Urinary bladder (tissue), 4 donors: Measurements from ENCODE around the gene MORC4. TPM values are rescaled to one million over a fixed set of nuclear protein-coding genes. Genes with fewer than 3 reads are reported as not detected.

Experiments
- DNase-seq: peaks from one replicate; pipeline ENCODE4 v3.0.0-alpha.2; 2015; ENCODE audit errors: extremely low spot score
- H3K27ac ChIP-seq: one replicate; pipeline ENCODE4 v1.5.1; 2013; ENCODE audit warnings: low read depth, mild to moderate bottlenecking, moderate library complexity
- H3K36me3 ChIP-seq: one replicate; pipeline ENCODE4 v1.6.1; 2013; ENCODE audit warnings: mild to moderate bottlenecking, moderate library complexity; ENCODE audit not compliant: insufficient read depth
- H3K4me1 ChIP-seq: one replicate; pipeline ENCODE4 v1.6.1; 2013; ENCODE audit warnings: mild to moderate bottlenecking, moderate library complexity; ENCODE audit not compliant: insufficient read depth
- H3K4me3 ChIP-seq: one replicate; pipeline ENCODE4 v1.5.1; 2013; ENCODE audit warnings: low read depth, low read length
- WGBS: extraction: QIAGEN DNeasy Blood & Tissue Kit; methylation state at CpG from one replicate; pipeline ENCODE4 v1.1.7; 2013; 5-methylcytosine and 5-hydroxymethylcytosine counted together
- polyA plus RNA-seq: library from polyadenylated mRNA; stranded (reverse); fragments of 200-250 nt; gene quantifications from one replicate; pipeline ENCODE4 v1.2.3, GENCODE V29; 2013
- total RNA-seq: library from RNA; depleted of rRNA; stranded (reverse); fragments of >200 nt; gene quantifications from one replicate; pipeline ENCODE4 v1.2.3, GENCODE V29; 2014
- donor health status: healthy with polysubstance abuse.
- donor health status: healthy.

Gene MORC4
- total RNA-seq (44.6 TPM), polyA plus RNA-seq (6.8 TPM)

- H3K36me3 ChIP-seq, result peaks cover 2% of the 10 kb centered on the region
- no peaks in the 10 kb centered on the region for H3K4me1 ChIP-seq
- under 1% methylated on average over 41 of the region's 42 CpGs for WGBS
- peak; percentile 23 for DNase-seq
- H3K27ac ChIP-seq, result peak within 1 kb of the TSS; percentile 56
- H3K4me3 ChIP-seq, result peak within 1 kb of the TSS; percentile 75
Measured at GRCh38 chrX:107000013-107000515, at the start of gene MORC4. MORC4 (minus strand) TSS chrX:107000212; CDS start chrX:106999969, 243 bp downstream.

DNA sequence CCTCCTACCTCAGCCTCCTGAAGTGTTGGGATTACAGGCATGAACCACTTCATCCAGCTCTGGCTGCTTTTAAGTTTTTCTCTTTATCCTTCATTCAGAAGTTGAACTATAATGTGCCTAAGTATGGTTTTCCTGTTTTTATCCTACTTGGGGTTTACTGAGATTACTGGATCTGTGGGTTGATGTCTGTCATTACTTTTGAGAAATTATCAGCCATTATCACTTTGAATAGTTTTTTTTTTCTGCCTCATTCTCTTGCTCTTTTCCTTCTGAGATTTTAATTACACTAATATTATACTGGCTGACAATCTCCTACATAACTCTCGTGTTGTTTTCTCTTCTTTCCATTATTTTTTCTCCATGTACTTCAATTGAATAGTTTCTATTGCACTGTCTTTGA lies 47.6 kb upstream of the MORC4 start:
- 57% methylated on average over 1 of the region's 1 CpG for WGBS
- no peak overlapping the region for H3K4me3 ChIP-seq
- no peak overlapping the region for H3K27ac ChIP-seq
- no peaks in the 10 kb centered on the region for H3K4me1 ChIP-seq
- no peak for DNase-seq
- H3K36me3 ChIP-seq, result no peaks in the 10 kb centered on the region

GRCh38 chrX:107029752-107030151 lies 29.7 kb upstream of the MORC4 start:
- no peak for DNase-seq
- Histone ChIP-seq H3K4me3 (no peak overlapping the region), H3K36me3 (no peaks in the 10 kb centered on the region), H3K27ac (no peak overlapping the region), H3K4me1 (no peaks in the 10 kb centered on the region)
- 85% methylated on average over 1 of the region's 1 CpG for WGBS

GRCh38 chrX:107025545-107025944 lies 25.5 kb upstream of the MORC4 start:
- H3K27ac ChIP-seq, result no peak overlapping the region
- 27% methylated on average over 2 of the region's 2 CpGs for WGBS
- H3K36me3 ChIP-seq, result no peaks in the 10 kb centered on the region
- H3K4me3 ChIP-seq, result no peak overlapping the region
- no peaks in the 10 kb centered on the region for H3K4me1 ChIP-seq
- no peak for DNase-seq

DNA sequence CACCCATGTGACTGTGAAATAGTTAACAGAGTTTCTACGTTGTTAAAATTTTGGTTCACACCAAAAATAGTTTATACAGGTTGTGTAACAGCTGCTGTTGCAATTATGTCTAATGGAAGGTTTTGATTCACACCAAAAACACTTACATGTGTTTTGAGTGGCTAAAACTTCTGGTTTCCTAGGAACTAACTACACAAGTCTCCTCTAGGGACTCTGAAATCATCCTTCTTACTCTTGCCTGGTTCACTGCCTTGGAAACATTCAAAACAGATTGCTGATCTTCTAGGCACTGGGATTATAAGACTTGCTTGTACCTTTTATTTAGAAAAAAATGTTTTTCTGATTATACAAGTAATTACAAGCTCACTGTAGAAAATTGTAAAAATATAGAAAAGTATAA lies 14.9 kb upstream of the MORC4 start:
- no peak for DNase-seq
- H3K27ac ChIP-seq, result no peak overlapping the region
- H3K4me1 ChIP-seq, result no peaks in the 10 kb centered on the region
- H3K36me3 ChIP-seq, result no peaks in the 10 kb centered on the region
- WGBS, result 33% methylated on average over 1 of the region's 1 CpG
- no peak overlapping the region for H3K4me3 ChIP-seq

DNA sequence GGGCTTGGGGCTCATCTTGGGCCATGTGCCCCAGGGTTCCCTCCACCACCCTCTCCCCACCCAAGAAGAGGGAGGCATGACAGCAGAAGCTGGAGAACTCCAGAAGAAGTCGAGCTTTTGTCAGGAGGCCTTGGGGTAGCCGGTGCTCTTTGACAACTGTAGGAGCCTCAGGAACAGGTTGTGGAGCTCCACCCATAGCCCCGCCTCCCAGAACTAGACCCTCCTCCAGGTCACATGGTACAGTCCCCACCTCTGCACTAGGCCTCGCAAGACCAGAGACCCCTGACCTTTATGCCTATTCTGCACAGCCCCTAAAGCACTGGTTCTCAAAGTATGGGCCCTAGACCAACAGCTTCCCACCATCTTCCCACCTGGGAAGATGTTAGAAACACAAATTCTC lies 8.0 kb upstream of the MORC4 start:
- H3K36me3 ChIP-seq, result no peaks in the 10 kb centered on the region
- H3K4me3 ChIP-seq, result no peak overlapping the region
- H3K4me1 ChIP-seq, result no peaks in the 10 kb centered on the region
- no peak for DNase-seq
- H3K27ac ChIP-seq, result no peak overlapping the region
- WGBS, result 96% methylated on average over 4 of the region's 4 CpGs

GRCh38 chrX:106999002-106999975 lies 723 bp downstream of the MORC4 start:
- peak overlapping the region; percentile 56 for H3K27ac ChIP-seq
- H3K4me3 ChIP-seq, result peak overlapping the region; percentile 75
- under 1% methylated on average over 77 of the region's 88 CpGs for WGBS
- H3K36me3 ChIP-seq, result peaks cover 2% of the 10 kb centered on the region
- DNase-seq, result no peak
- H3K4me1 ChIP-seq, result no peaks in the 10 kb centered on the region

DNA sequence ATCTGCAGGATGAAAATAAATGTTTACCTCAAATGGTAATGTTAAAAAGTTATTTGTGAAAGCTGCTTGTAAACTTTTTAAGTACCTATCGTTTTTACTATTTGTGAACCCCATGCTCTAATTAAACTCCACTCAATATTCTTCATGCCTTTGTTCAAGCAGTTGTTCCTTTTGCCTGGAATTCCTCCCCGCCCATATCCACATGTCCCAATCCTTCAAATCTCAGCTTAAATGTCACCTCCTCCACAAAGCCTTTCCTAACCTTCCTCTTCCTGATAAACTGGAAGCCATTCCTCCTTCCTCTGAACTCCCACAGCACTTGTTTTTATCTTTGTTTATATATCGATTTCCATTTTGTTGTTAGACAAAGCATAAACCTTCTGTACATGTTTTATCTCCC lies 2.4 kb downstream of the MORC4 start:
- Histone ChIP-seq H3K4me3 (no peak overlapping the region), H3K36me3 (peaks cover 2% of the 10 kb centered on the region), H3K4me1 (no peaks in the 10 kb centered on the region), H3K27ac (no peak overlapping the region)
- WGBS, result 78% methylated on average over 3 of the region's 3 CpGs
- DNase-seq, result no peak

GRCh38 chrX:106995678-106996077 lies 4.3 kb downstream of the MORC4 start:
- Histone ChIP-seq H3K4me3 (no peak overlapping the region), H3K27ac (no peak overlapping the region), H3K4me1 (no peaks in the 10 kb centered on the region), H3K36me3 (peaks cover 2% of the 10 kb centered on the region)
- WGBS, result 99% methylated on average over 2 of the region's 2 CpGs
- no peak for DNase-seq

- Histone ChIP-seq H3K36me3 (no peaks in the 10 kb centered on the region), H3K4me3 (no peak overlapping the region), H3K4me1 (no peaks in the 10 kb centered on the region), H3K27ac (no peak overlapping the region)
- WGBS, result 80% methylated on average over 2 of the region's 2 CpGs
- DNase-seq, result no peak
Measured at GRCh38 chrX:106987488-106987887, 12.5 kb downstream of the MORC4 start.

DNA sequence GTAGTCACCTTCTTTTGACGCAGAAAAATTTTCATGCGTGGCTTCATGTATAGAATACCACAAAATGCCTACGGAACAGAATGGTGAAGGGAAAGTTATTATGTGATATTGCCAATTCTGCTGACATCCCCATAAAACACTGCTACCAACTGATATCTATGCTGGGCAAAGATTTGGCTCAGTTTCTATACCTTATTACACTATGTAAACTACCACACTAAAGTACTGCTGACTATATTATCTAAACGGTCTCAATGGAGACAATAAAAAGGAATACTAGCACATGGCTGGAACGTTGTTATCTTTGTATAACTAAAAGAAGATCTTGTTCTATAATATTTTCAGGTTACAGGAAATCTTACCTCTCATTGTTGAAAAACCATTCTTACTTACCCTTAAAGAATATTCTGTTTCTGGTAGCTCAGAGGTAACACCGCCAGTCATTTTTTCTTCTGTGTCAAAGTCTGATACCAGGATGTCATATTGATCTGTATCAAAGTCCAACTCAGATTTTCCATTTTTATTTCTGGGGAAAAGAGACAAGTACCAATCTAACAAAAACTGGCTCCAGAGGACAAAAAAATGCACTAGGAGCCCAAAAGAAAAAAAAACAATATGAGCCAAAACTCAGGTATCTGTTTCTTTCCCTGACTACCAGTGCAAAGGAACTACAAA lies 18.9 kb downstream of the MORC4 start:
- Histone ChIP-seq H3K36me3 (no peaks in the 10 kb centered on the region), H3K4me3 (no peak overlapping the region), H3K27ac (no peak overlapping the region), H3K4me1 (no peaks in the 10 kb centered on the region)
- no peak for DNase-seq
- 73% methylated on average over 6 of the region's 6 CpGs for WGBS

GRCh38 chrX:106976416-106976815 lies 23.6 kb downstream of the MORC4 start:
- Histone ChIP-seq H3K4me3 (no peak overlapping the region), H3K36me3 (no peaks in the 10 kb centered on the region), H3K27ac (no peak overlapping the region), H3K4me1 (no peaks in the 10 kb centered on the region)
- 82% methylated on average over 3 of the region's 3 CpGs for WGBS
- DNase-seq, result no peak

DNA sequence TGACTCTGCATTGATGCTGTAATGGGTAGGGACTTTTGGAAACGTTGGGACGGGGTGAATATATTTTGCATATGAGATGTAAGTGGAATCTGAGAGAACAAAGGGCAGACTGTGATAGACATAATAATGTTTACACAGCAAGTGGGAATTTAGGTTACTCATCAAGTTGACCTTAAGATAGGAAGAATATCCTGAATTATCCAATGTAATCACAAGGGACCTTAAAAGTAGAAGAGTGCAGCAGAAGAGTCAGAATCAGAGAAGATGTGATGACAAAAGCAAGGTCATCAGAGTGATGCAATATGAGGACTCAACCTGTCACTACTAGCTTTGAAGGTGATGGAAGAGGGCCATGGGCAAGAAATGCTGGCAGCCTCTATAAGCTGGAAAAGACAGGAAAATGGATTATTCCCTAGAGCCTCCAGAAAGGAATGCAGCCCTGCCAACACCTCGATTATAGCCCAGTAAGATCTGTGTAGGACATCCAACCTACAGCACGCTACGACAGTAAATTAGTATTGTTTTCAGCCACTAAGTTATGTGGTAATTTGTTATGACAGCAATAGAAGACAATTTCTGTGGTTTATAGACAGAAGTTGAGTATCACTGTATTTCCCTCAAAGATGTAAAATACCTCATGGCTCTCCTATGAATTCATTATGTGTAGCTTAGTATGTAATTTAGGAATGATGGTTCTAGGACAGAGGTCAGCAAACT lies 26.4 kb downstream of the MORC4 start:
- Histone ChIP-seq H3K36me3 (no peaks in the 10 kb centered on the region), H3K4me3 (no peak overlapping the region), H3K27ac (no peak overlapping the region), H3K4me1 (no peaks in the 10 kb centered on the region)
- 70% methylated on average over 5 of the region's 5 CpGs for WGBS
- no peak for DNase-seq
